ENCODE measurements around the gene TAF4. TPM values are rescaled to one million over a fixed set of nuclear protein-coding genes. Genes with fewer than 3 reads are reported as not detected.

Gene TAF4
- total RNA-seq, 2 donors from 2014 or later, result 16.3 to 22.0 TPM

- no peak for DNase-seq (ENCODE audit: low spot score in 2 of 2)
- Mint-ChIP-seq H3K9me3 (no peaks in the 10 kb centered on the region), H3K27ac (peak overlapping the region in 1 of 2 donors; percentile 20), H3K36me3 (no peaks in the 10 kb centered on the region)
- peak in 1 of 2 donors; percentile 7 for ATAC-seq
Measured at GRCh38 chr20:61964675-61965605, 100.7 kb downstream of the TAF4 start.

- H3K9me3 Mint-ChIP-seq, result no peaks in the 10 kb centered on the region
- no peak for DNase-seq (ENCODE audit: low spot score in 2 of 2)
- H3K27ac Mint-ChIP-seq, result peak overlapping the region in 1 of 2 donors; percentile 20
- ATAC-seq, result no peak
- no peaks in the 10 kb centered on the region for H3K36me3 Mint-ChIP-seq
Measured at GRCh38 chr20:61963885-61964674, 101.6 kb downstream of the TAF4 start.

DNA sequence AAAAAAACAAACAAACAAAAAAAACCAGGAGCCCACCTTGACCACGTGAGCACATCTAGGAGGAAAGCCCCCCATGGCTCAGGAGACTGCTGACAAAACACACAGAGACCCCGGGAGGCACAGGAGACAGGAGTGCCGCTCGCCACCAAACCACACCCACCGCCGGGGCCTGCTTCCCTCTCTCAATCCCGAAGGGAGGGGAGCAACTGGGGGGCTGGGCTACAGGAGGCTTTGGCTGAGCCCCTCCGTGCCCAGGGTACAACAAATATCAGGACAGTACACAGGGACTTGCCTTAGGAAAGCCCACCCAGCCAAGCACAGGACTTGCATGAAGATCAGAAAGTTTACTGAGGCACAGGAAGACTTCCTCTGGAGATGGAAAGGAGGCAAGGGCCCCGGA, 102.5 kb downstream of the TAF4 start:
- H3K36me3 Mint-ChIP-seq, result no peaks in the 10 kb centered on the region
- ATAC-seq (no peak), DNase-seq (ENCODE audit: low spot score in 2 of 2) (no peak)
- H3K27ac Mint-ChIP-seq, result no peak overlapping the region
- H3K9me3 Mint-ChIP-seq, result no peaks in the 10 kb centered on the region

DNA sequence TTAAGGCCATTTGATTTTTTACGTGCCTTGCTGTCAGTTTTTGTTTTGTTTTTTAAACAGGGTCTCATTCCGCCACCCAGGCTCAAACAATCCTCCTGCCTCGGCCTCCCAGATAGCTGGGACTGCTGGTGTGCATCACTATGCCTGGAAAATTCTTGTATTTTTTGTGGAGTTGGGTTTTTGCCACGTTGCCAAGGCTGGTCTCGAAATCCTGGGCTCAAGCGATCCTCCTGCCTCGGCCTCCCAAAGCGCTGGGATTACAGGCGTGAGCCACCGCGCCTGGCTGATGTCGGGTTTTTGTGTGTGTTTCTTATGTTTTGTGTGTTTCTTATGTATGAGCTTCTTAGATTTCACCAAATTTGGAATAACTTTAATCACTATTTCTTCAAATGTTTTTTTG, 104.8 kb downstream of the TAF4 start:
- Mint-ChIP-seq H3K27ac (no peak overlapping the region), H3K36me3 (no peaks in the 10 kb centered on the region), H3K9me3 (no peaks in the 10 kb centered on the region)
- ATAC-seq, result no peak
- DNase-seq (ENCODE audit: low spot score in 2 of 2), result no peak

DNA sequence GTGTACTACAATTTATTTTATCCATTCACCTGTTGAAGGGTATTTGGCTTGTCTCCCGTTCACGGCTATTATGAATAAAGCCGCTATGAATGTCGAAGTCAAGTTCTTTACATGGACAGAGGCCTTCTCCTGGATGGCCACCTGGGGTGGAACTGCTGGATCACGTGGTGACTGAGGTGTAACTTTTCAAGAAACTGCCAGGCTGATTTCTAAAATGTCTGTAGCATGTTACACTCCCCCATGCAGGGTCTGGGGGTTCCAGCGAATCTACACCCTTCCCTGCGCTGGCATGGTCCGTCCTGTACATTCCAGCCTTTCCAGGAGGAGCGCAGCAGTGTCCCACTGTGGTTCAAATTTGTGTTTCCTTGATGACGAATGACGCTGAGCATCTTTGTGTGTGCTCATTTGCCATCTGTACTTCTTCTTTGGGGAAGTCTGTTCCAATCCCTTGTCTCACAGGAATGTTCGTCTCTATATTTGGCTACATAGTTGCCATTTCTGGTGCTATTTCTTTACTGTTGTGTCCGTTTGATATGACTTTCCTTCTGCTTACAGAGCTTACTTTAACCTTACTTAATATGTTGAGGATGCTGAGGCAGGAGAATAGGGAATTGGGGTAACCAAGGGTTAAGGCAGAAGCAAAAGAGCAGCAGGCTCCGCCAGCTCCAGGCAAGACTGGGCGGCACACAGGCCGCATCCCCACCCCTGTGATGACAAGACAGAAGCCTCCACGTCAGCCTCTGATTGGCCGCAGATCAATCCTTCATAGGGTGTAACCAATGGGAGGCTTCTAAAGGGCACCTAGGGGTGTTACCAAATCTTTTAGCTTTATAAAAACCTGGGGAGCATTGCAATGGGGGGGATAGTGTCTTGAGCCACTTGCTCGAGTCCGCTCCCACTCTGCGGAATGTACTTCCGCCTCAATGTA, 106.6 kb downstream of the TAF4 start:
- DNase-seq (ENCODE audit: low spot score in 2 of 2) (no peak), ATAC-seq (no peak)
- H3K36me3 Mint-ChIP-seq, result no peaks in the 10 kb centered on the region

DNA sequence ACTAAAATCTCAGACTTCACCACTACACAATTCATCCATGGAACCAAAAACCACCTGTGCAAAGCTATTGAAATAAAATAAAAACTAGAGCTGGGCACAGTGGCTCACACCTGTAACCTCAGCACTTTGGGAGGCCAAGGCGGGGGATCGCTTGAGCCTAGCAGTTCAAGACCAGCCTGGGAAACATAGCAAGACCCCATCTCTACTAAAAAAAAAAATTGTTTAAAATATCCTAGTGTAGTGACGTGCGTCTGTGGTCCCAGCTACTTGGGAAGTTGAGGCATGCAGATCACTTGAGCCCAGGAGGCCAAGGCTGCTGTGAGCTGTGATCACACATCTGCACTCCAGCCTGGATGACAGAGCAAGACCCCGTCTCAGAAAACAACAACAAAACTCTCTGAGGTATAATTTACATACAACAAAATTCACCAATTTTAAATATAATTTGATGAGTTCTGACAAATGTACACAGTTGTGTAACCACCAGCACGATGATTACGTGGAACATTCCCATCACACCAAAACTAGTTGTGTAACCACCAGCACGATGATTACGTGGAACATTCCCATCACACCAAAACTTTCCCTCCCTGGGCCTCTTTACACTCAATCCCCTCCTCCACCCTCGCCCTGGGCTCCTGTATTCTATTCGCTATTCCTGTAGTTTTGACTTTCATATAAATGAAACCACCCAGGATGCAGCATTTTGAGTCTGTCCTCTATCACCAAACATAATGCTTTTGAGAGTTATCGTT, 107.5 kb downstream of the TAF4 start:
- ATAC-seq (no peak), DNase-seq (ENCODE audit: low spot score in 2 of 2) (no peak)
- Mint-ChIP-seq H3K36me3 (no peaks in the 10 kb centered on the region), H3K27ac (no peak overlapping the region), H3K9me3 (no peaks in the 10 kb centered on the region)

More for the DNA sequence above, 106.6 kb downstream of the TAF4 start:
- no peak overlapping the region for H3K27ac Mint-ChIP-seq
- no peaks in the 10 kb centered on the region for H3K9me3 Mint-ChIP-seq

- DNase-seq (ENCODE audit: low spot score in 2 of 2) (no peak), ATAC-seq (no peak)
- Mint-ChIP-seq H3K9me3 (no peaks in the 10 kb centered on the region), H3K36me3 (no peaks in the 10 kb centered on the region), H3K27ac (no peak overlapping the region)
Measured at GRCh38 chr20:61956396-61957342, 109.0 kb downstream of the TAF4 start.

DNA sequence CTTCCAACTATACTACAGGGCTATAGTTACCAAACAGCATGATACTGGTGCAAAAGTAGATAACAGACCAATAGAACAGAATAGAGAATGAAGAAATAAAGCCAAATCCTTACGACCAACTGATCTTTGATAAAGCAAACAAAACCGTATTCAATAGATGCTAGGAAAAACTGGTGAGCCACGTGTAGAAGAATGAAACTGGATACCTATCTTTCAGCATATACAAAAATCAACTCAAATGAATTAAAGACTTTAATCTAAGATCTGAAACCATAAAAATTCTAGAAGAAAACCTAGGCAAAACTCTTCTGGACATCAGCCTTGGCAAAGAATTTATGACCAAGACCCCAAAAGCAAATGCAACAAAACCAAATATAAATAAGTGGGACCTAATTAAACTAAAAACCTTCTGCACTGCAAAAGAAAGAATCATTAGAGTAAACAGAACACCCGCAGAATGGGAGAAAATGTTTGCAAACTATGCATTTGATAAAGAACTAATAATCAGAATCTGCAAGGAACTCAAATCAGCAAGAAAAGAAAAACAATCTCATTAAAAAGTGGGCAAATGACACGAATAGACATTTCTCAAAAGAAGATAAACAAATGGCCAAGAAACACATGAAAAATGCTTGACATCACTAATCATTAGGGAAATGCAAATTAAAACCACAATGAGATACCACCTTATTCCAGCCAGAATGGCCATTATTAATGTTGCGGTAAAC, 109.8 kb downstream of the TAF4 start:
- no peak for ATAC-seq
- Mint-ChIP-seq H3K27ac (no peak overlapping the region), H3K9me3 (no peaks in the 10 kb centered on the region), H3K36me3 (no peaks in the 10 kb centered on the region)
- DNase-seq (ENCODE audit: low spot score in 2 of 2), result no peak

DNA sequence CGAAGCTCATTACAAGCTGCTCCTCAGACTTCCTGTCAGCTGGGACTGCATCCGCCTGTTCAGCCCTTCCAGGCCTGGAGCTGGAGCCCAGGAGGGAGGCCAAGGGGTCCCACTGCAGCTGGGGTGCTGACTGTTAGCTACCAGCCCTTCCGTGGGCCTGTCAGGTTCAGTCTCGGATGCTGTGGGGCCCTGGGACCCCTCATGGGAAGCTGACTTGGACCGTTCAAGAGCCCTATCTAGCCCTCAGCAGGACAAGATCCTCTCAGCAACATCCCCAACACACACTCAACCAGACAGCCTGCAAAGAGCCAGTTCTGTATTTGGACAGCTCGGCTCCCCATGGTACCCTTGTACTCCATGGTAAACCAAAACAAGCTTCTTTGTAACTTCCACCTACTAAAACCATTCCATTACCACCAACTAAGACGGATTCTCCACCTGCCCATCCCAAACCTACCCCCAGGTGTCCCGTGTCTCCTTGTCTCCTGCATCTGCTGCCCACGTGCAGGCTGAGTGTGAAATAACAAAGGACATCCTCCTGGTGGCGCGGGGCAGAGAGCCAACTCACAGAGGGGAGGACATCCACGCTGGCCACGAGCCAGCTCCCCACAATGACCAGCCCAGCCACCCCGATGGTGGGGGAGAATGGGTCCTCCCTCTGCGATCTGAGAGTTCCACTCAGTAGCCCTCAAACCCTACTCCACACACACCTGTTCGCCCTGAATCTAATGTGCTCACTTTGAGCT, 111.2 kb downstream of the TAF4 start:
- DNase-seq (ENCODE audit: low spot score in 2 of 2) (peak in 1 of 2 donors; percentile 30), ATAC-seq (no peak)
- H3K36me3 Mint-ChIP-seq, result no peaks in the 10 kb centered on the region
- H3K27ac Mint-ChIP-seq, result no peak overlapping the region
- H3K9me3 Mint-ChIP-seq, result no peaks in the 10 kb centered on the region

GRCh38 chr20:61953037-61954021, 112.4 kb downstream of the TAF4 start:
- H3K27ac Mint-ChIP-seq, result no peak overlapping the region
- peak in 1 of 2 donors; percentile 44 for DNase-seq (ENCODE audit: low spot score in 2 of 2)
- H3K36me3 Mint-ChIP-seq, result no peaks in the 10 kb centered on the region
- ATAC-seq, result no peak
- no peaks in the 10 kb centered on the region for H3K9me3 Mint-ChIP-seq

DNA sequence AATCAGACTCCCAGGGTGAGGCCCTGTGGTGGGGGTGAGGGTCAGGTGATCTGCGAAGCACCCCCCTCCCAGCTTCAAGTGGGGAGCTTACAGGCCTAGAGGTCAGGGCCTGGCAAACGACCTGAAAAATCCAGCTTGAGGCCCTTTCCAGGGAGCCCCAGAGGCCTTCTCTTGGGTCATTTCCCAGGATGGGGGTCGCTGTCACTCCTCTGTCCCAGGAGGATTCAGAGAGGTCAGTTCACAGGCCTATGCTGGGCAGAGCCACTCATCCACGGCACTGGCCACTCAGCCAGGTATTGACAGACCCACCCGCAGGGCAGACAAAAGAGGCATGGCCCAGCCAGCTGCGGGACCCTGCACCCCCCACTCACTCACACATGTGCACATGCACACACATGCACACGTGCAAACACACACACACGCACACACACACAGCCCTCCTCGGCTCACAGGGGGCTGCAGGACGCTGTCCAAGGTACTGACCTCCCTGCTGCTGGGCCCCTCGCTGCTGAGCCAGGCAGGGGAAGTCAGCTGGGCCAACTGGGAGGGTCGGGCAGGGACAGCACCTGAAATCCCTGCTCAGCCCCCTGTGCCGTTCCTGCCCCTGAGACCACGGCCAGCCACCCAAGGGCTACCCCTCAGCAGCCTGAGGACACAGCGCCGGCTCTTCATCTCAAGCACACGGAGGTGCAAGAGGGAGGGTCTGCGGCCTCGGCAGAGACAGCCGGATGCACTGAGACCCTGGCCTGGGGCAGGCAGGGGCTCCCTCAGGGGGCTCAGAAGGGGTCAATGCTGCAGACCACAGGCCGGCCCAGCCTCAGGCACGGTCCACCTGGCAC, 113.8 kb downstream of the TAF4 start:
- no peaks in the 10 kb centered on the region for H3K9me3 Mint-ChIP-seq
- DNase-seq (ENCODE audit: low spot score in 2 of 2), result peak in 1 of 2 donors; percentile 38
- no peaks in the 10 kb centered on the region for H3K36me3 Mint-ChIP-seq
- no peak overlapping the region for H3K27ac Mint-ChIP-seq
- ATAC-seq, result no peak

DNA sequence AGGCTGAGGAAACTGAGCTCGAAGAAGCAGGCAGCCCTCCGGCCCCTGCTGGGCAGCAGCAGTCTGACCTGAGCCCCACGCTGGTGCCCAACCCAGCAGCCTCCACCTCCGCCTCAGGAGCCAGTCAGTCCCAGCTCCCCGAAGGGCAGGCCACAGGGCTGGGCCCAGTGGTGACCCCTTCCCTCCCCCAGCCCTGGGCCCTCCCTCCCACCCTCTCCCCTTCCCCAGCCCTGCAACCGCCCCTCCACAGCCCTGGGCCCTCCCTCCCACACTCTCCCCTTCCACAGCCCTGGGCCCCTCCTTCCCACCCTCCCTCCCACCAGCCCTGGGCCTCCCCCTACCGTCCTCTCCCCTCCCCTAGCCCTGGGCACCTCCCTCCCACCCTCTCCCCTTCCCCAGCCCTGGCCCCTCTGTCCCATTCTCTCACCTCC, 115.0 kb downstream of the TAF4 start:
- ATAC-seq (no peak), DNase-seq (ENCODE audit: low spot score in 2 of 2) (no peak)
- H3K36me3 Mint-ChIP-seq, result no peaks in the 10 kb centered on the region
- H3K9me3 Mint-ChIP-seq, result no peaks in the 10 kb centered on the region
- H3K27ac Mint-ChIP-seq, result no peak overlapping the region

All from activated naive CD4-positive, alpha-beta T cell treated with anti-CD3 and anti-CD28 coated beads, Interleukin-2, amount 50 U/mL, for 72 hours (primary cell).